Ovary (tissue), 9 donors: ENCODE measurements around the gene DNAJC7. TPM values are rescaled to one million over a fixed set of nuclear protein-coding genes. Genes with fewer than 3 reads are reported as not detected.

ENCODE experiments used
- DNase-seq, 5 donors: peaks; one replicate each; pipeline ENCODE4 v3.0.0-alpha.2; 2019 to 2020
- H3K27ac ChIP-seq, 2 donors: fragments of 200-600 bp; one replicate each; pipeline versions ENCODE4 v1.5.1 to v1.8.0; 2019 to 2022
- H3K27me3 ChIP-seq: fragments of 200-600 bp; one replicate; pipeline ENCODE4 v1.8.0; 2022
- H3K36me3 ChIP-seq: fragments of 200-600 bp; sonication (generic); one replicate; pipeline ENCODE4 v1.5.1; 2019
- H3K4me1 ChIP-seq: one replicate; pipeline ENCODE4 v1.8.1; 2013; ENCODE audit warnings: mild to moderate bottlenecking, moderate library complexity; ENCODE audit not compliant: insufficient read depth
- H3K4me3 ChIP-seq: fragments of 200-600 bp; sonication (generic); one replicate; pipeline ENCODE4 v1.5.1; 2017
- H3K9me3 ChIP-seq, 2 donors: fragments of 200-600 bp in 1 of 2; sonication (generic) in 1 of 2; one replicate each; pipeline versions ENCODE4 v1.5.1 to v1.8.1; 2013 to 2019; ENCODE audit warnings: mild to moderate bottlenecking in 1 of 2, moderate library complexity in 1 of 2
- CTCF ChIP-seq, 3 donors: fragments of 450-650 bp in 2 of 3; fragments of 200-600 bp in 1 of 3; IDR thresholded peaks; one replicate each; pipeline versions ENCODE4 v1.5.1 to v1.8.0; 2016 to 2022; ENCODE audit warnings: antibody characterized with exemption in 3 of 3, mild to moderate bottlenecking in 1 of 3
- EP300 ChIP-seq: sonication (generic); formaldehyde crosslinking; IDR thresholded peaks from one replicate; pipeline ENCODE4 v1.6.1; 2017; ENCODE audit warnings: antibody characterized with exemption
- POLR2A ChIP-seq: fragments of 450-650 bp; IDR thresholded peaks from one replicate; pipeline ENCODE4 v1.6.1; 2017; ENCODE audit warnings: antibody characterized with exemption, mild to moderate bottlenecking, moderate library complexity
- WGBS, 3 donors: extraction: QIAGEN DNeasy Blood & Tissue Kit in 1 of 3; methylation state at CpG; one replicate each; pipeline versions ENCODE4 v1.1.5 to v1.1.7; 2013 to 2017; 5-methylcytosine and 5-hydroxymethylcytosine counted together
- intact Hi-C, 4 donors: fragments of 100-400 bp; cut with DNase I; formaldehyde crosslinking; loops; one replicate each; pipeline versions ENCODE4 v1.11.0 to v1.15.1; 2022 to 2023
- polyA plus RNA-seq, 2 donors: library from polyadenylated mRNA; stranded (reverse); fragments of 200-250 nt in 1 of 2; fragments of 350-450 nt in 1 of 2; fragmentation: Illumina TruSeq in 1 of 2; extraction: RNeasy Lipid Tissue Mini Kit (QIAGEN cat#74804) in 1 of 2; gene quantifications; one replicate each; pipeline ENCODE4 v1.2.3, GENCODE V29; 2013 to 2014
- total RNA-seq, 7 donors: library from RNA; depleted of rRNA in 2 of 7; stranded (reverse); fragments of >200 nt in 2 of 7; fragmentation: NEBNext Ultra II Directional in 3 of 7; extraction: Animal tissue kit (Norgen Biotek cat#: 25700) in 3 of 7; gene quantifications; one replicate each; pipeline versions ENCODE4 v1.1.0 to v1.2.4, GENCODE V29; 2016 to 2023
- donor health status: DM: no; HTN: no; CAD: no; lungs with moderate emphysema.
- donor health status: DM: no; HTN: no; CAD: no.
- donor health status: Bipolar disorder and iron deficiency.
- donor health status: DM: yes; HTN: yes; CAD: no.
- donor health status: DM: no; HTN: no; CAD: no.
- donor health status: DM: yes; HTN: yes; CAD: no.

Gene DNAJC7
- total and polyA plus RNA-seq, 9 donors: 37.7 to 102 (median 70.1) TPM

GRCh38 chr17:42027590-42027889 lies 10.3 kb upstream of the DNAJC7 start:
- DNase-seq: no peak
- no peak overlapping the region for H3K4me3 ChIP-seq
- H3K36me3 ChIP-seq: no peaks in the 10 kb centered on the region
- TF ChIP-seq EP300: no peak
- TF ChIP-seq POLR2A: no peak
- TF ChIP-seq CTCF (IDR thresholded peaks at IDR 0.05): no peak
- intact Hi-C loops: loop anchor here in 2 of 4 donors (5.0 kb wide), 1 partner anchor 90 kb away; no protein-coding TSS in a partner anchor
- H3K4me1 ChIP-seq: peaks cover 2% of the 10 kb centered on the region
- 55 to 71% (median 56%) methylated on average over 5 of the region's 5 CpGs for WGBS, 3 donors
- H3K27ac ChIP-seq: no peak overlapping the region
- no peaks in the 10 kb centered on the region for H3K9me3 ChIP-seq
- no peaks in the 10 kb centered on the region for H3K27me3 ChIP-seq

- H3K27me3 ChIP-seq: no peaks in the 10 kb centered on the region
- no peak overlapping the region for H3K4me3 ChIP-seq
- H3K36me3 ChIP-seq: no peaks in the 10 kb centered on the region
- DNase-seq: peak in 1 of 5 donors; percentile 31
- H3K27ac ChIP-seq: no peak overlapping the region
- peaks cover 2% of the 10 kb centered on the region for H3K4me1 ChIP-seq
- WGBS, 3 donors: 21 to 34% (median 23%) methylated on average over 17 of the region's 17 CpGs
- no peaks in the 10 kb centered on the region for H3K9me3 ChIP-seq
- no peak for TF ChIP-seq POLR2A
- TF ChIP-seq CTCF (IDR thresholded peaks at IDR 0.05): no peak
- TF ChIP-seq EP300: no peak
- intact Hi-C loops: loop anchor here in 2 of 4 donors (5.0 kb wide), 1 partner anchor 90 kb away; no protein-coding TSS in a partner anchor
These were observed 9.8 kb upstream of the DNAJC7 start for GRCh38 chr17:42026857-42027589.

GRCh38 chr17:42025936-42026335 lies 8.7 kb upstream of the DNAJC7 start:
- DNase-seq: peak in 1 of 5 donors; percentile 20

GRCh38 chr17:42025191-42025579 lies 7.9 kb upstream of the DNAJC7 start:
- Histone ChIP-seq H3K9me3 (no peaks in the 10 kb centered on the region), H3K4me3 (no peak overlapping the region), H3K27me3 (no peaks in the 10 kb centered on the region), H3K27ac (no peak overlapping the region), H3K4me1 (peaks cover 5% of the 10 kb centered on the region), H3K36me3 (no peaks in the 10 kb centered on the region)
- intact Hi-C loops: loop anchor here in 3 of 4 donors (2.0 to 5.0 kb wide), 2 partner anchors 92 kb away; no protein-coding TSS in a partner anchor
- DNase-seq: no peak
- no peak for TF ChIP-seq CTCF (IDR thresholded peaks at IDR 0.05)
- TF ChIP-seq POLR2A: no peak
- TF ChIP-seq EP300: no peak
- WGBS, 3 donors: 55 to 64% (median 60%) methylated on average over 8 of the region's 8 CpGs

More at GRCh38 chr17:42025936-42026335, 8.7 kb upstream of the DNAJC7 start:
- TF ChIP-seq EP300 (no peak), POLR2A (no peak), CTCF (IDR thresholded peaks at IDR 0.05) (no peak)
- no peaks in the 10 kb centered on the region for H3K36me3 ChIP-seq
- intact Hi-C loops: loop anchor here in 3 of 4 donors (2.0 to 5.0 kb wide), 2 partner anchors 91 kb away; no protein-coding TSS in a partner anchor
- no peaks in the 10 kb centered on the region for H3K9me3 ChIP-seq
- H3K4me1 ChIP-seq: peaks cover 4% of the 10 kb centered on the region
- H3K27ac ChIP-seq: no peak overlapping the region
- 92 to 95% (median 94%) methylated on average over 3 of the region's 3 CpGs for WGBS, 3 donors
- H3K27me3 ChIP-seq: no peaks in the 10 kb centered on the region
- no peak overlapping the region for H3K4me3 ChIP-seq
